GM18907 (cell line): Measurements from ENCODE around the gene CAMSAP2.
"Not testable (repeated sequence)": the region's sequence is repeated elsewhere in the genome, so short reads cannot be mapped to it uniquely, and the experiment has no call there.

ENCODE experiments used
- ATAC-seq: cut with Tn5 transposase; IDR thresholded peaks from one replicate; pipeline ENCODE4 v1.9.1; 2021; ENCODE audit warnings: mild to moderate bottlenecking, moderate library complexity; ENCODE audit not compliant: unreplicated experiment

Gene CAMSAP2

DNA sequence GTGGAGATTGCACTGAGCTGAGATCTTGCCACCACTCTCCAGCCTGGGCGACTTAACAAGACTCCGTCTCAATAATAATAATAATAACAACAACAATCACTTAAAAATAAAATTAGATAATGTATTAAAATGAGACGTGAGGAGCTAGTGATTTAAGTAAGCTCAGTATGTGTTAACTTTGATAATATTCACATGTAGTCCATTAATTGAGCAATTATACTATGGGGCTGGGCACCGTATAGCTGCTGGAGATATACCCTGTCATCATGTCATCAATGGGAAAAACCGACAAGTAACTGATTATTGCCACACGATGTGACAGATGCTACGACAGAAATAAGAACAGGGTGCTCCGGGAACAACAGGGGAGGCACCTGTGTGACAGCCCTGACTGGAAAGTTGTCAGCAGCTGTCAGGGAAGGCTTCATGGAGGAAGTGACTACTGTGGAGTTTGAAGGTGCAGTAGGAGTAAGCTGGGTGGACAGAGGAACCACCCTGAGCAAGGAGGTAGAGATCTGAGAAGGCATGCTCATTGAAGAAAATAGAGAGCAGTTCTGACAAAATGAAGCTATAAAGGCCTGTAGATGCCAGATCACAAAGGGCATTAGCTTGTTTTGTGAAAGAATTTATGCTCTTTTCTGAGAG is 924 bp upstream of the CAMSAP2 start:
- ATAC-seq, result no peak

DNA sequence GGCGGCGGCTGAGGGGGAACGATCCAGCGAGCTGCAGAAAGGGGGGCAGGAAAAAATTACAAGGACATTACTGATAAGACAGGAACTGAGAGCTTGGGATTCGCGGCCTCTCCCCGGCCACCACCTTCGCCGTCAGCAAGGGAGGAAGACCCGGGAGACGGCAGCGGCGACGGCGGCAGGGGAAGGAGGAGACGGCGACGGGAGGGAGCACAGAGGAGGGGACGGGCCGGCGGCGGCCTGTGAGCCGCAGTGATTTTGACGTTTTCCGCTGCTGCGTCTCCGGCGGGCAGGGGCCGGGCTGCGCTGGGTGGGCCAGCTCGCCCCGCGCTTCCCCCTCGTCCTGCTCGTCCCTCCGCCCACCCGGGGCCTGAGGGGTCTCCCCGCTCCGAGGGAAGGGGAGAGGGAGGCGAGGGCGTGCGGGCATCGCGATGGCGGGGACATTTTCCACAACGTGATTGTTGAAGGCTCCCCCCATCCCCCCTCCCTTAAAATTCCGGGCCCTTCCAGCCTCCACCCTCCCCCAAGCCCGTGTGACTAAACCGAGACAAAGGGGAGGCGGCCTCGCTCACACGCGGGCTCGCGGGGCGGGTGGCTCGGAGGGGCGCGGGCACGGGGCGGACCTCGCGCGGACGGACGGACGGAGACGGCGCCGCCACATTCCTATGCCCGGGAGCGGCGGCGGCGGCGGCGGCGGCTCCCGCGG is 407 bp downstream of the CAMSAP2 start:
- peak; percentile 67 for ATAC-seq

DNA sequence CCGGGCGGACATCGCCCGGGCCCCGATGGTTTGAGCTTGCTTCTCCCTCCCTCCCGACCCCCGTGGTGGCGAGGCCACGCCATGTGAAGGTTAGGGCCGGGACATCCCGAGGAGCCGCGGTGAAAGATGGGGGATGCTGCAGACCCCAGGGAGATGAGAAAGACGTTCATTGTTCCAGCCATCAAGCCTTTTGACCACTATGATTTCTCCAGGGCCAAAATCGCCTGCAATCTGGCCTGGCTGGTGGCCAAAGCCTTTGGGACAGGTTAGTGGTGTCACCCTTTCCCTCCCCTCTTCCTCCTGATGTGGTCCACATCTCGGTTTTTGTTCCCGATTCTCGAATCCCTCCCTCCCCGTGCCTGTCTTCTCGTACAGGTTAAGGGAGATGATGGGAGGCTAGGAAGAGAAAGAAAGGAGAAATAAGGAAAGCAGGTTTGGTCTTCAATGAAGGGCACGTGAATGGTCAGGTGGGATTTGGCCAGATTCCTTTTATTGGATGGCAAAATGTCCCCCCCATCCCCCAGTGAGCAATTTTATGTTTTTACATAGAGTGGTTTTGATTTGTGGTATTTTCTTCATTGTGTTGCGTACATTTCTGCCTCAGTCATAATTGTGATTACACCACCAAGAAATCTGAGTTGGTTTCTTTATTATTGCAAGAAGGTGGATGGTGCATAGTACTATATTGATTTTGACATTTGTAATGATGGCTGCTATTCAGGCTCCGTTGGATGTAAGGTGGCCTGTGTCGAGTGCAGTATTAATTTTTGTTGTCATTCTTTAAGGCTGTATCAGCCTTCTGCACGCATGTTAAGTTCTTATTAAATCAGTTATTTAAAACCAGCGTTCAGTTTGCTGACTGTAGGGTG is 1.2 kb downstream of the CAMSAP2 start:
- ATAC-seq, result peak; percentile 8

DNA sequence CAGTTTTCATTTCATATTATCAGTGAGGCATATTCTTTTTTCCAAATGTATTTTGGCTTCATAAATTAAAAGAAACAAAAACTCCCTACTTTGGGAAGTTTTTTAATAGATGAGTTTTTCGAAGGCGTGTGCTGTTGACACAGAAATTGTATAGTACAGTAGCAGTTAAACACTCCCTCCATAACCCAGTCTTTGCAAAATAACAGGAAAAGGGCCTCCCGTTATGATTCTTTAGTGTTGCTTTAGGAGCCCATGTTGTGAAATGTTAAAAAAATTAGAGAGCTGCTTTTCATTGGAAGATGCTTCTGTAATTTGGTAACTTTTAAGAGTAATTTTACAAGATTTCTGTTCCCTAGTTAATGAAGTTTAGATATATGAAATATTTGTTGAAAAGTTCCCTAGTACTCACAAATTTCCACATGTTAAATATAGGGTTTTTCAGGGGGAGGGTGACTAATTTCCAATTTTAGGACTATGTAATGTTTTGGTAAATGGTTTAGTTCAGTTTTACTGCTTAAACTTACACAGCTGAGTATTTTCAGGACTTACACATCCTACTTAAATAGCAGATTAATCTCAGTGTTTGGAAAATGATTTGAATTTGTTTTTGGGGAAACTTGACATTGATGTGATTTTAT is 2.0 kb downstream of the CAMSAP2 start:
- ATAC-seq, result no peak

DNA sequence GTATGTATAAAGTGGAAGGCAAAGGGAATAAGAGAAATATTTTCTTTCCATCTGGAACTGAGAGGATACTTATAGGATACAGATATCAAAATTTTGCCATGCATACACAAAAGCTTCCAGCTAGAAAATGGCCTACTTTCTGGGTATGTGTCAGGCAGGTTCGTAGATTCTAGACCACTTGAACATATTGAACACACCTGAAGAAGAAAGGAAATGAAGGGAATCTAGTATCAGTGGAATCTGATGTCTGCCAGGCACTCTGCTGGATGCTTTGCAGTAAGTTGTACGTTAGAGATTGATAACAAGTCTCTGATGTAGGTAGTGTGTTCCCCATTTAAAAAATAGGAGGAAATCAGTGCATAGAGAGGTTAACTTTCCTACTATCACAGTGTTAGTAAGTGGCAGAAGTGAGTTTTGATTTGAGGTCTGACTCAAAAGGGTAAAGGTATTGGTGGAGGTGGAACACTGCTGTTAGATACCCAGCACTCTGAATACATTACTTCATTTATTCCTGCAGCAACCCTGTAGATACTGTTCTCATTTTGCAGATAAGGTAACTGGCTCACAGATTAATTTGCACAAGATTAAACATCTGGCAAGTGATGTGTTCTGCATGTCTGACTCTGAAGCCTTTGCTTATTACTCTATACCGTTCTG is 3.0 kb downstream of the CAMSAP2 start:
- ATAC-seq, result no peak

DNA sequence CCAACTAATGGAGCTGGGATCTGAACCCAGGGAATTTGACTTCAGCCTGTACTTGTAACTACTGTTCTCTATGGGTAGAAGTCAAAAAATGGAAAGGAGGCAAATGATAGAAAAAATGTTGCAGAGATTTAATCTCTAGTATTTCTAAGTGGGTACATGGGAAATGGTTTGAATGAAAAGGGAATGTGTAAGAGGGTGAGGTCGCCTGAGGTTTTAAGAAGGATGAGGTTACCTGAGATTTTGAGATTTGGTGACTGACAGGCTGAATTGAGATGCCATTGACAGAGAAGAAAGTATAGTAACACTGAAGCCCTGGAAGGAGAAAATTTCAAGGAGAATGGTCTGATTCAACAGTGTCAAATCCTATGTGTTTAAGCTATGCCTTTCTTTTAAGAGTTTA is 5.5 kb downstream of the CAMSAP2 start:
- ATAC-seq, result no peak

DNA sequence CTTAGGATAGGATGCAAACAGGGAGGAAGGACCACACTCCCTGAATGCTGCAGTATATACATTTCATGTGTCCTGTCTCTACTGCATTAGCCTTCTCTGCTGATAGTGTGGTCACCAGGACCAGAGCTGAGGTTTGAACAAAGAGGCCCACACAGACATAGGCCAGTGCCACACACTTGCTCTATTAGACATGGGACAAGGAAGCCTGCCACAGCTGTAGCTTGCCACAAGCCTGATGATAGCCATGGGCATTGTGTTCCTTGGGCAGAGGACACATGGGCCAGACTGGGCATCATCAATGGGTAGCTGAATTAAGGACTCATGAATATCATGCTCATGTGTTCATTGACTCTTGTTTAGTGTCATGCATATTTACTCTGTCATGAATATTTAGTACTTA is 10.4 kb downstream of the CAMSAP2 start:
- no peak for ATAC-seq

DNA sequence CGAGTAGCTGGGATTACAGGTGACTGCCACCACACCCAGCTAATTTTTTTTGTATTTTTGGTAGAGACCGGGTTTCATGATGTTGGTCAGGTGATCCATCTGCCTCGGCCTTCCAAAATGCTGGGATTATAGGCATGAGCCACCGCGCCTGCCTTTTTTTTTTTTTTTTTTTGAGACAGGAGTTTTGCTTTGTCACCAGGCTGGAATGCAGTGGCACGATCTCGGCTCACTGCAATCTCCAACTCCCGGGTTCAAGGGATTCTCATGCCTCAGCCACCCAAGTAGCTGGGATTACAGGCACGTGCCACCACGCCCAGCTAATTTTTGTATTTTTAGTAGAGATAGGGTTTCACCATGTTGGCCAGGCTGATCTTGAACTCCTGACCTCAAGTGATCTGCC is 12.1 kb downstream of the CAMSAP2 start:
- not testable (repeated sequence) for ATAC-seq

DNA sequence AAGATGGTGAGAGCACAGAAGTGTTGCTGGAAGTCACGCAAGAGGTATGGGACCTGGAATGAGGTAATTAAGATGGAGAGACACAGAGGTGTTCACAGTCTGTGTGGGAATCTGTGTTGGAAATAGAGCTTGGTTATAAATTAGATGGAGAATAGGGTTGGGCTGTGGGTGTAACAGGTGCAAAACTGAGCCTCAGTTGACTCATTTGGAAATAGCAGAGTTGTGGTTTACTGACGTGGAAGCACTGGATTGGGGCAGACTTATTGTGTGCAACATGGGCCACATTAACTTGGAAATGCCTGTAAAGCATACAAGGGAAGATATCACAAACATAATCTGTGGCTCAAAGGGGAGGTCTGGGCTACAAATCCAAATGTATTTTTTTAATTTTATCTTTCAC is 13.0 kb downstream of the CAMSAP2 start:
- peak; percentile 92 for ATAC-seq

DNA sequence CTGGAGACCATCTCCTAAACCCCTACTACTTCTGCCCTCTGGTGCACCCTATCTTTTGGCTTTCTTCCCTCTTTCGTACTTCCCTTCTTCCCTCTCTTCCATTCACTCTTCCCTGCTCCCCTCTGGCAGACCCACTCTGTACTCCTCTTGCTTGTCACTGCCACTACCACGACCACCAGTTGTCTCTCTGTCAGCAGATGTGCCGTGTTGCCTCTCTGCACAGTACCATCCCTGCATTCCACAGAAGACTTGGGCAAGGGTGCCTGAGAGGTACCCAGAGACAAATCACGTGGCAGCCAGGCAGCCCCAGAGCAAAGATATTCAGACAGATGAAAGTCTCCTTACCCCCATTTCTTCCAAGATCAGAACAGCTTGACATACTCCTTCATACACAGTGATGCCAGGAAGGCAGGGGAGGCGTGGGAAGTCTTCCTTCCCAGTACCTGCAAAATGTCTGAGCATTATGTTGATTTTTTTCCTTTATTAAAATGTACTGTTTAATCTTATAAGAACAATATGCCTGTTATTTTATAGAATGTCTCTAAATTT is 15.0 kb downstream of the CAMSAP2 start:
- ATAC-seq, result no peak

DNA sequence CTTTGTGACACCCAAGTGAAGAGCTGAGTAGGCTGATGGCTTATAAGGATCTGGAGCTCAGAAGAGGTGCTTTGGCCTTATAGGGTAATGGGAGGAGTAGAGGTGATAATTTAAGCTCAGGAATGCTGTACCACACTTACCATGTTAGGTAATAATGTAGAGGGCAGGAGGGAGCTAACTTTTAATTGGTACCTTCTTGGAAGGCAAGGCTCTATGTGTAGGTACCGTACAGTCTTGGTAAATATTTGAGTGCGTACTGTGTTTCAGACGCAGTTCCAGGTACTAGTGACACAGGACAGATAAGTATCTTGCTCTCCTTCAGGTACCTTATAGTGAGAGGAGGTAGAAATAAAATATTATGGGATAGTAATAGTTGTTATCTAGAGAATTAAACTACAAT is 16.8 kb downstream of the CAMSAP2 start:
- ATAC-seq, result no peak

DNA sequence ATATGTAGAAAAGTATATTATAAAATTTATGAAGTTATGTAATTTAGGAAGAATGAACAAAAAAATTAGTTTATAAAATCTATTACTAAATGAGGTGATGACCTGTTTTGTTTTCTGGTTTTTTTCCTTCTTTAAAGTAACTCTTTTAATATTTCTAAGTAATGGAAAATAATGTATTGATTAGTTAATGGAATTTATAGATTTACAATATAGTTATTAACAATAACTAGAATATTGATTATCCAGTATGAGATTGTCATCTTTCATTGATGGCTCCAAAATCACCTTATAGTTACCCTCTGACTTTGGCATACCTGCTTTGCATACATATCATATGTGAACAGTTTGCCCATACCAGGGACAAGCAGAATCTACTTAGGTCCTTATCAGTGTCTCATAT is 23.4 kb downstream of the CAMSAP2 start:
- no peak for ATAC-seq

DNA sequence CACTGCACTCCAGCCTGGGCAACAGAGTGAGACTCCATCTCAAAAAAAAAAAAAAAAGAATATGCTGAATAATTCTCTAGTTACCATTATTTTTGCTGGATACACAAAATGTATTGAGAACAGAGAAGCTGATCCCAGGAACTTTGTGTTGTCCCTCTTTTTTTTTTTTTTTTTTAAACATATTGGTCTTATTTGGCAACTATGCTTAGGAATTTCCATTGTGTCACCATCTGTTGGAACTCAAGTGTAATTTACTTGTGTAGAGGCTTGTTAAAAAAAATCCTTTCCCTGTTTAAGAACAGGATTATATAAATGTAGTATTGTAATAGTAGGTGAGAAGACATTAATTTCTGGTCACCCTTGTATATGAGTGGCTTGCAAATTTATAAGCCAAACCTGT is 28.6 kb downstream of the CAMSAP2 start:
- no peak for ATAC-seq

DNA sequence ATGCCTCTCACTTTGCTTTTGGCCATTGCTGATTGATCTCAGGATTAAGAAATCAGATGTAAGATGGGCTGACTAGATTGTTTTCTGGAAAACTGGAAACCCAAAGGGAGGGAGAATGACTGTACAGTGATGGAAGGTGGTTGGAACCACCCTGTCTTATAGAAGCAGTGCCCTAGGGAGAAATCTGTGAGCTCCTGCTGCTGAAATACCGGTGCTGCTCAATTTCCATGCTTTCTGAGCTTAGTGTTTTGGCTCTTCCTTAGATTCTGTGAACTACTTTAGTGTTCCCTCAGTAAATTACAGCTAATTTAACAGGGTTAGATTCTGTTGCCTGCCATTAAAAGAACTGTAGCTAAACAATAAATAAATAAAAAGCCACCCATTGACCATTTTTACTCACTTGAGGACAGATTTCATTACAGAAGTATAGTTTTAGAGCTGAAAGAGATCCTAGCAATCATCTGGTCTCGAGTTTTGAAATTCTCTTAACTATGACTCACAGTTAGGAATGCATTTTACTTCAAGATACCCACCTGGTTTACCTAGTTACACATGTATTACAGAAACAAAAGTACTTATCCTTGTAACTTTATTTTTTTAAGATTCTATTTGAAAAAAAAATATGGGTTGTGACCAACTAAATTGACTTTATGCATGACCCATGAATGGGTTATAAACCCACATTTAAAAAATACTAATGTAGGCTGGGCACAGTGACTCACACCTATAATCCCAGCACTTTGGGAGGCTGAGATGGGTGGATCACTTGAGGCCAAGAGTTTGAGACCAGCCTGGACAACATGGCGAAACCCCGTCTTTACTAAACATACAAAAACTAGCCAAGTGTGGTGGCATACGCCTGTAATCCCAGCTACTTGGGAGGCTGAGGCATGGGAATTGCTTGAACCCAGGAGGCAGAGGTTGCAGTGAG is 33.2 kb downstream of the CAMSAP2 start:
- no peak for ATAC-seq

DNA sequence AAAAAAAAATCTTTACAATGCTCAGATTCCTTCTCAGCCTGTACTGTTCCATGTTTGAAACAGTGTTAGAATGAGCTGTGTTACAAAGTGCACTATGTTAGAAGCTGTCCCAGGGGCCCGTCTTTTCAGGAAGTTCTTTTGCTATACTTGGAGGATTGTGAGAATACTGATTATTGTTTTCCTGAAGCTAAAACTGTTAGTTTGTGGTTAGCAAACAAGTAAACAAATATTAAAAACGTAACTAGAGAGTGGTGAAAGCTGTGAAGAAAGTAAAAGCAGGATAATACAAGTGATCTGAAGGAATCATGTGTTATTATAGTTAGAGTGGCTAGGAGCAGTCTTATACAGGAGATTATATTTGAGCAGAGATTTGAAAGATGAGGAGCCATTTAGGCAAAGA is 35.6 kb downstream of the CAMSAP2 start:
- no peak for ATAC-seq

DNA sequence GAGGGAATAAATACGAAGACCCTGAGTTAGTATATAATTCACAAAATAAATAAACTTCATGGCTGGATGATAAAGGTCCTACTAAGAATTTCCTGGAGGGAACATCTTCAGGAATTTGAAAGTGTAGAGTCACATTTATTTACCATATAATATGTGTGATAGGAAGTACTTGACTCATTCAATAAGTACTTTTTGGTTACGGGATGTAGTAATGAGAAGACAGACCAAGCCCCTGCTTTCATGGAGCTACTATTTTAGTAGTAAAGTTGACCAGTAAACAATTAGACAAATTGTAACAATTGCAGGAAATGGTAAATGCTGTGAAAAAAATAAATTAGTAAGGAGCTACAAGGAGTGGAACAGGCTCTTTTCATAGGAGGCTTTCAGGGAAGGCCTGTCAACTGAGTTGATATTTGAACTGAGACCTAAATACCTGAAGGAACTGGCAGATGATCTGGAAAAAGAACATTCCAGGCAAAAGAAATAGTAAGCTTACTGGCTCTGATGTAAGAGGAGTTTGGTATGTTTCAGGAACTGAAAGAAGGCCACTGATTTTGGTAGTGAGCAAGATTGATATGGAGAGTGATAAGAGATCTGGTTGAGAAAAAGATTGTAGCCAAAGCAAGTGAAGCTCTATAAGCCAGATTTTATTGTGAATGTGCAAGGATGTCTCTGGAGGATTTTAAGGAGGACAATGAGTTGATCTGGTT is 36.2 kb downstream of the CAMSAP2 start:
- no peak for ATAC-seq

DNA sequence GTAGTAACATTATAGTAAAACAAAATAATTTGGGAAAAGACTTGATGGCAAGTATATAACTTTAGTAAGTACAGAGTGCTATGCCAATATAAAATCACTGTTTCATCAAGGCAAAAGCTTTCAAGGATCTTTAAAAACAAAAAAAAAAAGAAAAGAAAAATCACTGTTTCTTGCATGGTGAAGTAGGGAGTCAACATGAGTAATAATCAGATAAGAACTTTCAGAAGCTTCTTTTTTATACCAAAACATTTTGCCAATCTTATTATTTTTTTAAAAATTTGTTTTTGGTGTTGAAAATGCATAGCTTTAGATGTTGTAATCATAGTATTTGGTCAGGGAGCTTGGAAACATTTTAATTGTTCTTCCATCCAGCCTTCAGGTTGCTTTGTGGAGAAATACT is 37.2 kb downstream of the CAMSAP2 start:
- ATAC-seq, result no peak

DNA sequence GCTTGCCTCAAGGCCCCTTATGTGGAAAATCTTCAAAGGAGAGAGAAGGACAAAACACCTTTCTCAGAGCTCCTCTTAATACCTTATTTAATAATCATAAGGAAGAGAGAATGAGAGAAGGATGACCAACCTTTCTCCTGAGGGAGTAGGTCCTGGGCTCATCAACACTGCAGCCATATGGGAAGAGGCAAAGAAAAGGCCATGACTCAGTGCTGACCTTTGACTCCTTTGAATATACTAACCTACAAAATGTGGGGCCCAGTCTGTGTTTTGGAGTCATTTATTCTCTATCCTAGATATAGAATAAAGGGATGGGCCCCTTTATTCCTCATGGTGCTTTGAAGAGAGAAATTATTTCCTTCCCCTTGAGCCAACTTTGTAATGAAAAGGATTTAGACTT is 38.3 kb downstream of the CAMSAP2 start:
- no peak for ATAC-seq

DNA sequence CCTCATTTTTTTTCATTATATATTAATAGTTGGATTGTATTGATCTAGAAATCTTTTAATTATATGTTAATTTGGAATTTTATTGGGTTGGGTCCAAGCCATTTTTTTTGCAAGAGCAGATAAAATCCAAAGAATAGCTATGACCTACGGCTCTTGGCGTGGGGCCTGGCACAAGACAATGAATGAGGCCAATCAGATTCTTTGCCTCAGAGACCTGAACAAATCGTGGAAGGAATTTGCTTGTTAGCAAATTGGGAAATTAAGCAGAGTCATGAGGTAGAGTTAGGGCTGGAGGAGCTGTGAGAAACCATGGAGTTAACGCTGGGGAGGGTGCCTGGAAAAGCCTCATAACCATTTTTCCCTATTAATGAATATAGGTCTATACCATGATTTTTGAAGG is 40.1 kb downstream of the CAMSAP2 start:
- ATAC-seq, result no peak
